Measurements from ENCODE around the gene CACNA1C.

DNA sequence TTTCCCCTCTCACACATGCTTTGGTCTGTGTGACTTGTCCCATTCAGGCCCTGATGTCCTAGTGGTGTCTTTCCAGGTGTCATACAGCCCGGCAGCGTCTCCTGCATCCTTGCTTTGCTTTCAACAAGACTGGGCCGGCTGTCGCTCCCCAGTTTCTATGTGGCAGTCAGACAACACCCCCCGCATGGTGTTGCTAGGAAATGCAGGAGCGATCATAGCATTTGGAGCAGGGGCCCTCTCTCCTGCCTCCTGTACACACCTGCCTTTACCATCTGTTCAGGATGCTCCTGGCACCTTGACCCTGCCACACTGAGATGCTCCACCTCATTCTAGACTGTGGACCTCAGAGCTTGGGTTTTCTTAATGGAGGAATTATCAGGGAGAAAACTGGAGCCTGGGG lies 29.5 kb downstream of the CACNA1C start:
- no peak for TF ChIP-seq CTCF (IDR thresholded peaks at IDR 0.05 in 2 of 3, conservative IDR thresholded peaks at IDR 0.05 in 1 of 3; ENCODE audit: control insufficient read depth in 2 of 3, extremely low read depth in 1 of 3, insufficient read depth in 1 of 3, low read depth in 3 of 3, low read length in 3 of 3)
- TF ChIP-seq RAD21 (IDR thresholded peaks at IDR 0.05; ENCODE audit: insufficient read depth, low read depth, low read length): no peak
- TF ChIP-seq NRF1 (conservative IDR thresholded peaks at IDR 0.05; ENCODE audit: low read depth, low read length): no peak
- no peak for TF ChIP-seq MYC (IDR thresholded peaks at IDR 0.05; ENCODE audit: insufficient read depth, insufficient read length, insufficient replicate concordance, low read length, severe bottlenecking)
- no peak for TF ChIP-seq RBBP5 (conservative IDR thresholded peaks at IDR 0.05)
- TF ChIP-seq POLR2AphosphoS5 (IDR thresholded peaks at IDR 0.05; ENCODE audit: low read length): no peak

All from GM12878 (cell line).